K562 (cell line): ENCODE measurements around the gene SLC35D2. TPM values are rescaled to one million over a fixed set of nuclear protein-coding genes. Genes with fewer than 3 reads are reported as not detected.

Source experiments
- BDP1 ChIP-seq: IDR thresholded peaks from 3 replicates; pipeline ENCODE4 v1.6.1; 2011; ENCODE audit not compliant: insufficient read length, insufficient read depth
- CHD4 ChIP-seq: fragments of 200-600 bp; sonication (generic); IDR thresholded peaks from 3 replicates; pipeline ENCODE4 v1.6.1; 2012; ENCODE audit warnings: low read depth, mild to moderate bottlenecking, mixed read lengths, low read length, inconsistent platforms; ENCODE audit not compliant: insufficient read depth, insufficient replicate concordance, poor library complexity, severe bottlenecking
- DDX20 ChIP-seq: fragments of 450-650 bp; IDR thresholded peaks from 2 replicates; pipeline ENCODE4 v1.6.1; 2016; ENCODE audit warnings: missing genetic modification characterization, low read depth, mild to moderate bottlenecking, missing compliant biosample characterization, moderate library complexity
- KDM4B ChIP-seq, 2 experiments: fragments of 450-650 bp in 1 of 2; sonication (generic) in 1 of 2; IDR thresholded peaks; 2 replicates each; pipeline ENCODE4 v1.6.1; 2016 to 2017; ENCODE audit warnings: borderline replicate concordance in 2 of 2, antibody characterized with exemption in 1 of 2, low read depth in 1 of 2, mild to moderate bottlenecking in 1 of 2
- MCM7 ChIP-seq, 2 experiments: fragments of 450-650 bp; IDR thresholded peaks; 2 replicates each; pipeline ENCODE4 v1.6.1; 2016 to 2018
- SIRT6 ChIP-seq: IDR thresholded peaks from one replicate; pipeline ENCODE4 v1.6.1; 2012; ENCODE audit warnings: low read depth, mild to moderate bottlenecking, control low read depth, inconsistent platforms, low read length, moderate library complexity
- STAT5B ChIP-seq: fragments of 250-450 bp; sonication (Bioruptor Pico); IDR thresholded peaks from 2 replicates; pipeline ENCODE4 v1.8.0; 2021; ENCODE audit warnings: mild to moderate bottlenecking, inconsistent platforms
- ZNF224 ChIP-seq: sonication (generic); formaldehyde crosslinking; IDR thresholded peaks from 2 replicates; pipeline ENCODE4 v1.8.0; 2022; ENCODE audit warnings: mild to moderate bottlenecking, missing genetic modification reagents
- polyA plus RNA-seq, 8 experiments: library from polyadenylated mRNA; depleted of rRNA in 4 of 8; stranded (reverse) in 5 of 8; unstranded in 3 of 8; fragments of >200 nt; fragmentation: Nextera tagmentation in 2 of 8; fragmentation: Illumina TruSeq in 1 of 8; extraction: Ambion mirVana in 2 of 8; extraction: Trizol in 1 of 8; gene quantifications; 2 replicates each; pipeline versions ENCODE4 v1.2.1 to v1.2.3, GENCODE V29; 2011 to 2014; ENCODE audit warnings: inconsistent platforms in 1 of 8, missing spikeins in 1 of 8
- total RNA-seq, 7 experiments: library from RNA; depleted of rRNA in 6 of 7; stranded (reverse); fragments of >200 nt in 6 of 7; fragmentation: Illumina TruSeq in 2 of 7; extraction: Trizol in 2 of 7; gene quantifications; 2 replicates each; pipeline versions ENCODE4 v1.2.1 to v1.2.3, GENCODE V29; 2011 to 2021; ENCODE audit warnings: low replicate concordance in 1 of 7
- TF ChIP-seq, protein P1 (sequence below): fragments of 250-450 bp; sonication (Bioruptor Pico); IDR thresholded peaks from 2 replicates; pipeline ENCODE4 v1.4.0; 2020; ENCODE audit warnings: mild to moderate bottlenecking, moderate library complexity
- TF ChIP-seq, protein P2 (sequence below): fragments of 250-450 bp; sonication (Bioruptor Pico); IDR thresholded peaks from 2 replicates; pipeline ENCODE4 v1.8.0; 2022; ENCODE audit warnings: inconsistent platforms, mild to moderate bottlenecking, moderate library complexity, borderline replicate concordance
- TF ChIP-seq, protein P3 (sequence below): fragments of 450-650 bp; formaldehyde crosslinking; IDR thresholded peaks from 2 replicates; pipeline ENCODE4 v1.4.0; 2020; ENCODE audit warnings: mild to moderate bottlenecking, moderate library complexity
- TF ChIP-seq, protein P4 (sequence below), 2 experiments: fragments of 150-350 bp in 1 of 2; IDR thresholded peaks; 2 replicates each; pipeline ENCODE4 v1.6.1; 2012 to 2016; ENCODE audit warnings: low read depth in 2 of 2, low read length in 2 of 2, mild to moderate bottlenecking in 1 of 2, moderate library complexity in 1 of 2
- TF ChIP-seq, protein P5 (sequence below): fragments of 450-650 bp; IDR thresholded peaks from 2 replicates; pipeline ENCODE4 v1.6.1; 2018; ENCODE audit not compliant: partially characterized antibody

SLC35D2 gene
- total and polyA plus RNA-seq, 9 of the 15 experiments (the other 6 are each of a cell fraction or from before 2014, with no cell fraction given): 2.9 to 14.9 (median 11.7) TPM

DNA sequence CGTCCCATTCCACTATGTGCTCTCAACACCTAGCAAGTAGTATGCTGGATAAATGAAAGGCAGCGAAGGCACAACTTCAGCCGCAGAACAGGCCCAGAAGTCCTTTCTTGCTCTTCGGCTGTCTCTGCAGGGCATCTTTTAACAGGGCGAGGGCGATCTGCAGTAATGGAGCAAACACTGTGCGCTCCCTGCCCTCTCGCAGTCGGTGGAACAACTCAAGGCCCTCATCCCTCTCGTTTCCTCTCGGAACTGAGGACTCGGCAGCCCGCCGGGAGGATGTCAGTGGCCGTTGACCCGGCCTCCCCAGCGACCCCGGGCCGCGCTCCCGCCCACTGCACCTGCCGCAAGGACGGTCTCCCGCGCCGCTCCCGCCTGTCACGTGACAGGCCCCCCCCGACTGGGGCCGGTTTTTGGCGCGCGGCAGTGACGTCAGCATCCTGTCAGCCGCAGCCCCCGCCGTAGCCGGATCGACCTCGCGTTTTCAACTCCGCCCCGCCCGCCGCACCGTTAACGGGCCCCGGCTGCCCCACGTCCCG lies 33.6 kb upstream of the SLC35D2 start (continued):
- TF ChIP-seq, protein P1, sequence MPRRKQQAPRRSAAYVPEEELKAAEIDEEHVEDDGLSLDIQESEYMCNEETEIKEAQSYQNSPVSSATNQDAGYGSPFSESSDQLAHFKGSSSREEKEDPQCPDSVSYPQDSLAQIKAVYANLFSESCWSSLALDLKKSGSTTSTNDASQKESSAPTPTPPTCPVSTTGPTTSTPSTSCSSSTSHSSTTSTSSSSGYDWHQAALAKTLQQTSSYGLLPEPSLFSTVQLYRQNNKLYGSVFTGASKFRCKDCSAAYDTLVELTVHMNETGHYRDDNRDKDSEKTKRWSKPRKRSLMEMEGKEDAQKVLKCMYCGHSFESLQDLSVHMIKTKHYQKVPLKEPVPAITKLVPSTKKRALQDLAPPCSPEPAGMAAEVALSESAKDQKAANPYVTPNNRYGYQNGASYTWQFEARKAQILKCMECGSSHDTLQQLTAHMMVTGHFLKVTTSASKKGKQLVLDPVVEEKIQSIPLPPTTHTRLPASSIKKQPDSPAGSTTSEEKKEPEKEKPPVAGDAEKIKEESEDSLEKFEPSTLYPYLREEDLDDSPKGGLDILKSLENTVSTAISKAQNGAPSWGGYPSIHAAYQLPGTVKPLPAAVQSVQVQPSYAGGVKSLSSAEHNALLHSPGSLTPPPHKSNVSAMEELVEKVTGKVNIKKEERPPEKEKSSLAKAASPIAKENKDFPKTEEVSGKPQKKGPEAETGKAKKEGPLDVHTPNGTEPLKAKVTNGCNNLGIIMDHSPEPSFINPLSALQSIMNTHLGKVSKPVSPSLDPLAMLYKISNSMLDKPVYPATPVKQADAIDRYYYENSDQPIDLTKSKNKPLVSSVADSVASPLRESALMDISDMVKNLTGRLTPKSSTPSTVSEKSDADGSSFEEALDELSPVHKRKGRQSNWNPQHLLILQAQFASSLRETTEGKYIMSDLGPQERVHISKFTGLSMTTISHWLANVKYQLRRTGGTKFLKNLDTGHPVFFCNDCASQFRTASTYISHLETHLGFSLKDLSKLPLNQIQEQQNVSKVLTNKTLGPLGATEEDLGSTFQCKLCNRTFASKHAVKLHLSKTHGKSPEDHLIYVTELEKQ (CRISPR knock-in tag): no peak
- TF ChIP-seq DDX20 (tag) (no peak), ZNF224 (CRISPR knock-in tag) (no peak), KDM4B (IDR thresholded peaks at IDR 0.05; ENCODE audit: borderline replicate concordance in 2 of 2, low read depth in 1 of 2) (peak in 1 of 2 experiments; percentile 80; a peak in 1 of 4 replicates), STAT5B (CRISPR knock-in tag) (no peak), MCM7 (IDR thresholded peaks at IDR 0.05) (no peak), SIRT6 (no peak), BDP1 (no peak), CHD4 (no peak)
- TF ChIP-seq, protein P2, sequence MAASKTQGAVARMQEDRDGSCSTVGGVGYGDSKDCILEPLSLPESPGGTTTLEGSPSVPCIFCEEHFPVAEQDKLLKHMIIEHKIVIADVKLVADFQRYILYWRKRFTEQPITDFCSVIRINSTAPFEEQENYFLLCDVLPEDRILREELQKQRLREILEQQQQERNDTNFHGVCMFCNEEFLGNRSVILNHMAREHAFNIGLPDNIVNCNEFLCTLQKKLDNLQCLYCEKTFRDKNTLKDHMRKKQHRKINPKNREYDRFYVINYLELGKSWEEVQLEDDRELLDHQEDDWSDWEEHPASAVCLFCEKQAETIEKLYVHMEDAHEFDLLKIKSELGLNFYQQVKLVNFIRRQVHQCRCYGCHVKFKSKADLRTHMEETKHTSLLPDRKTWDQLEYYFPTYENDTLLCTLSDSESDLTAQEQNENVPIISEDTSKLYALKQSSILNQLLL (CRISPR knock-in tag): no peak
- TF ChIP-seq, protein P3, sequence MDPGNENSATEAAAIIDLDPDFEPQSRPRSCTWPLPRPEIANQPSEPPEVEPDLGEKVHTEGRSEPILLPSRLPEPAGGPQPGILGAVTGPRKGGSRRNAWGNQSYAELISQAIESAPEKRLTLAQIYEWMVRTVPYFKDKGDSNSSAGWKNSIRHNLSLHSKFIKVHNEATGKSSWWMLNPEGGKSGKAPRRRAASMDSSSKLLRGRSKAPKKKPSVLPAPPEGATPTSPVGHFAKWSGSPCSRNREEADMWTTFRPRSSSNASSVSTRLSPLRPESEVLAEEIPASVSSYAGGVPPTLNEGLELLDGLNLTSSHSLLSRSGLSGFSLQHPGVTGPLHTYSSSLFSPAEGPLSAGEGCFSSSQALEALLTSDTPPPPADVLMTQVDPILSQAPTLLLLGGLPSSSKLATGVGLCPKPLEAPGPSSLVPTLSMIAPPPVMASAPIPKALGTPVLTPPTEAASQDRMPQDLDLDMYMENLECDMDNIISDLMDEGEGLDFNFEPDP (CRISPR knock-in tag): no peak
- TF ChIP-seq, protein P4, sequence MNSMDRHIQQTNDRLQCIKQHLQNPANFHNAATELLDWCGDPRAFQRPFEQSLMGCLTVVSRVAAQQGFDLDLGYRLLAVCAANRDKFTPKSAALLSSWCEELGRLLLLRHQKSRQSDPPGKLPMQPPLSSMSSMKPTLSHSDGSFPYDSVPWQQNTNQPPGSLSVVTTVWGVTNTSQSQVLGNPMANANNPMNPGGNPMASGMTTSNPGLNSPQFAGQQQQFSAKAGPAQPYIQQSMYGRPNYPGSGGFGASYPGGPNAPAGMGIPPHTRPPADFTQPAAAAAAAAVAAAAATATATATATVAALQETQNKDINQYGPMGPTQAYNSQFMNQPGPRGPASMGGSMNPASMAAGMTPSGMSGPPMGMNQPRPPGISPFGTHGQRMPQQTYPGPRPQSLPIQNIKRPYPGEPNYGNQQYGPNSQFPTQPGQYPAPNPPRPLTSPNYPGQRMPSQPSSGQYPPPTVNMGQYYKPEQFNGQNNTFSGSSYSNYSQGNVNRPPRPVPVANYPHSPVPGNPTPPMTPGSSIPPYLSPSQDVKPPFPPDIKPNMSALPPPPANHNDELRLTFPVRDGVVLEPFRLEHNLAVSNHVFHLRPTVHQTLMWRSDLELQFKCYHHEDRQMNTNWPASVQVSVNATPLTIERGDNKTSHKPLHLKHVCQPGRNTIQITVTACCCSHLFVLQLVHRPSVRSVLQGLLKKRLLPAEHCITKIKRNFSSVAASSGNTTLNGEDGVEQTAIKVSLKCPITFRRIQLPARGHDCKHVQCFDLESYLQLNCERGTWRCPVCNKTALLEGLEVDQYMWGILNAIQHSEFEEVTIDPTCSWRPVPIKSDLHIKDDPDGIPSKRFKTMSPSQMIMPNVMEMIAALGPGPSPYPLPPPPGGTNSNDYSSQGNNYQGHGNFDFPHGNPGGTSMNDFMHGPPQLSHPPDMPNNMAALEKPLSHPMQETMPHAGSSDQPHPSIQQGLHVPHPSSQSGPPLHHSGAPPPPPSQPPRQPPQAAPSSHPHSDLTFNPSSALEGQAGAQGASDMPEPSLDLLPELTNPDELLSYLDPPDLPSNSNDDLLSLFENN (IDR thresholded peaks at IDR 0.05; ENCODE audit: low read depth in 2 of 2, low read length in 2 of 2): 0 out of 4 replicates have a peak, but pooled peaks of 1 of the 2 experiments have one; percentile 21
- TF ChIP-seq, protein P5, sequence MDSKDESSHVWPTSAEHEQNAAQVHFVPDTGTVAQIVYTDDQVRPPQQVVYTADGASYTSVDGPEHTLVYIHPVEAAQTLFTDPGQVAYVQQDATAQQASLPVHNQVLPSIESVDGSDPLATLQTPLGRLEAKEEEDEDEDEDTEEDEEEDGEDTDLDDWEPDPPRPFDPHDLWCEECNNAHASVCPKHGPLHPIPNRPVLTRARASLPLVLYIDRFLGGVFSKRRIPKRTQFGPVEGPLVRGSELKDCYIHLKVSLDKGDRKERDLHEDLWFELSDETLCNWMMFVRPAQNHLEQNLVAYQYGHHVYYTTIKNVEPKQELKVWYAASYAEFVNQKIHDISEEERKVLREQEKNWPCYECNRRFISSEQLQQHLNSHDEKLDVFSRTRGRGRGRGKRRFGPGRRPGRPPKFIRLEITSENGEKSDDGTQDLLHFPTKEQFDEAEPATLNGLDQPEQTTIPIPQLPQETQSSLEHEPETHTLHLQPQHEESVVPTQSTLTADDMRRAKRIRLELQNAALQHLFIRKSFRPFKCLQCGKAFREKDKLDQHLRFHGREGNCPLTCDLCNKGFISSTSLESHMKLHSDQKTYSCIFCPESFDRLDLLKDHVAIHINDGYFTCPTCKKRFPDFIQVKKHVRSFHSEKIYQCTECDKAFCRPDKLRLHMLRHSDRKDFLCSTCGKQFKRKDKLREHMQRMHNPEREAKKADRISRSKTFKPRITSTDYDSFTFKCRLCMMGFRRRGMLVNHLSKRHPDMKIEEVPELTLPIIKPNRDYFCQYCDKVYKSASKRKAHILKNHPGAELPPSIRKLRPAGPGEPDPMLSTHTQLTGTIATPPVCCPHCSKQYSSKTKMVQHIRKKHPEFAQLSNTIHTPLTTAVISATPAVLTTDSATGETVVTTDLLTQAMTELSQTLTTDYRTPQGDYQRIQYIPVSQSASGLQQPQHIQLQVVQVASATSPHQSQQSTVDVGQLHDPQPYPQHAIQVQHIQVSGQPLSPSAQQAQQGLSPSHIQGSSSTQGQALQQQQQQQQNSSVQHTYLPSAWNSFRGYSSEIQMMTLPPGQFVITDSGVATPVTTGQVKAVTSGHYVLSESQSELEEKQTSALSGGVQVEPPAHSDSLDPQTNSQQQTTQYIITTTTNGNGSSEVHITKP: no peak
